ENCODE results near the gene EEFSEC.

Gene EEFSEC

DNA sequence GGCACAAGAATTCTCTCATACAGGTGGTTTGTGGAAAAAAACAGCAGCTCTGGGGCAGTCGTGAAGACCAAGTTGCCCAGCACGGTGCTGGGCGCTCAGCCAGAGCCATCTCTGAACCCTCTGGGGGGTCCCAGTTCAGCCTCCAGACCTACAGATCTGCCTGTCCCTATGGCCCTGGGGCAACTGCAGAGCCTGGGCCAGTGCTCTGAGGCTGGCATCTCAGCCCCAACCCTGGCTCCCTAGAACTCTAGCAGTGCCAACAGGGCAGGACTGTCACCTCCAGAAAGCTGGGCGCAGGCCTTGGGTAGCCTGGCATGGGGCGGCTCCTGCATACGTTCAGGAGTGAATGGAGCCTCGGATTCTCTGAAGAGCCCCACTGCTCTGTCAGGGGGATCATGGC lies 268.7 kb downstream of the EEFSEC start:
- H3K9me3 ChIP-seq (ENCODE audit: insufficient read depth, low read length), result no peaks in the 10 kb centered on the region
- H3K79me2 ChIP-seq (ENCODE audit: low read length), result no peaks in the 10 kb centered on the region
- H2AFZ ChIP-seq (ENCODE audit: low read depth, low read length), result no peak overlapping the region
- H3K27ac ChIP-seq (ENCODE audit: low read length), result no peak overlapping the region
- H3K4me2 ChIP-seq (ENCODE audit: low read length), result no peak overlapping the region
- TF ChIP-seq, protein P1, sequence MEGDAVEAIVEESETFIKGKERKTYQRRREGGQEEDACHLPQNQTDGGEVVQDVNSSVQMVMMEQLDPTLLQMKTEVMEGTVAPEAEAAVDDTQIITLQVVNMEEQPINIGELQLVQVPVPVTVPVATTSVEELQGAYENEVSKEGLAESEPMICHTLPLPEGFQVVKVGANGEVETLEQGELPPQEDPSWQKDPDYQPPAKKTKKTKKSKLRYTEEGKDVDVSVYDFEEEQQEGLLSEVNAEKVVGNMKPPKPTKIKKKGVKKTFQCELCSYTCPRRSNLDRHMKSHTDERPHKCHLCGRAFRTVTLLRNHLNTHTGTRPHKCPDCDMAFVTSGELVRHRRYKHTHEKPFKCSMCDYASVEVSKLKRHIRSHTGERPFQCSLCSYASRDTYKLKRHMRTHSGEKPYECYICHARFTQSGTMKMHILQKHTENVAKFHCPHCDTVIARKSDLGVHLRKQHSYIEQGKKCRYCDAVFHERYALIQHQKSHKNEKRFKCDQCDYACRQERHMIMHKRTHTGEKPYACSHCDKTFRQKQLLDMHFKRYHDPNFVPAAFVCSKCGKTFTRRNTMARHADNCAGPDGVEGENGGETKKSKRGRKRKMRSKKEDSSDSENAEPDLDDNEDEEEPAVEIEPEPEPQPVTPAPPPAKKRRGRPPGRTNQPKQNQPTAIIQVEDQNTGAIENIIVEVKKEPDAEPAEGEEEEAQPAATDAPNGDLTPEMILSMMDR (IDR thresholded peaks at IDR 0.05; ENCODE audit: low read depth, low read length), result no peak
- TF ChIP-seq EZH2phosphoT487 (IDR thresholded peaks at IDR 0.05; ENCODE audit: low read depth), result no peak
- 0 out of 2 replicates have a peak, but pooled peaks cover 2% of the 10 kb centered on the region for H3K4me1 ChIP-seq (ENCODE audit: low read length)
- no peak overlapping the region for H3K4me3 ChIP-seq (ENCODE audit: low read length)
- H3K27me3 ChIP-seq (ENCODE audit: low read depth, low read length), result no peaks in the 10 kb centered on the region
- H4K20me1 ChIP-seq (ENCODE audit: insufficient read depth, low read length), result no peaks in the 10 kb centered on the region
- no peaks in the 10 kb centered on the region for H3K36me3 ChIP-seq (replicated peaks; ENCODE audit: low read depth, low read length)
- H3K9ac ChIP-seq (ENCODE audit: low read length), result no peak overlapping the region

DNA sequence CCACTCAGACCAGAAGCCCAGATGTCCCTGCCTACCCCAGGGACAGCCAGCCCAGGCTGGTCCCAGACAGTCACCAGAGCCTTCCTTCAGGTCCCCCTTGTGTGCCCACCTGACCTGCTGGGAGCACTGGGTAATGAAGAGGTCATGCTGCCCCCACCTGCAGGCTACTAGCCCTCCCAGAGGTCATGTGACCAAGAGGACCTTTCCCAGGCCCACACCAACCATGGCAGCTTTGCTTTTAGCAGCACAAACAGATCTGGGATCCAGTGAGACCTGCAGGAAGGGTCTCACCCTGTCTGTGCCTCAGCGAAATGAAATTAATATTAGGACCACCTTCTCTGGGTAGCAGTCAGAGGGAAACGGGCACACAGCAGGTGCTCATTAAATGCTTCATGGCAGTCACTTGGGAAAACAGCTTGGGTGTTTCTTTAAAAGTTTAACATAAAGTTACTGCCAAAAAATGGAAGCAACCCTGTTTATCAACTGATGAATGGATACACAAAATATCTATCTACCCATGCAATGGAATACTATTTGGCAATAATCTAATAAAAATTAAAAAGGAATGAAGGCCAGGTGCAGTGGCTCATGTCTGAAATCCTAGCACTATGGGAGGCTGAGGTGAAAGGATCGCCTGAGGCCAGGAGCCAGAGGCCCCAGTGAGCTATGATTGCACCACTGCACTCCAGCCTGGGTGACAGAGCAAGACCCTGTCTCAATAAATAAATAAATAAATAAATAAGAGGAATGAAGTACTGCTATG lies 269.7 kb downstream of the EEFSEC start:
- no peaks in the 10 kb centered on the region for H3K79me2 ChIP-seq (ENCODE audit: low read length)
- H3K4me3 ChIP-seq (ENCODE audit: low read length), result no peak overlapping the region
- no peak overlapping the region for H2AFZ ChIP-seq (ENCODE audit: low read depth, low read length)
- no peaks in the 10 kb centered on the region for H4K20me1 ChIP-seq (ENCODE audit: insufficient read depth, low read length)
- H3K36me3 ChIP-seq (replicated peaks; ENCODE audit: low read depth, low read length), result no peaks in the 10 kb centered on the region
- H3K27me3 ChIP-seq (ENCODE audit: low read depth, low read length), result no peaks in the 10 kb centered on the region
- H3K9ac ChIP-seq (ENCODE audit: low read length), result no peak overlapping the region
- TF ChIP-seq, protein P1 (IDR thresholded peaks at IDR 0.05; ENCODE audit: low read depth, low read length), result no peak
- no peak for TF ChIP-seq EZH2phosphoT487 (IDR thresholded peaks at IDR 0.05; ENCODE audit: low read depth)
- 0 out of 2 replicates have a peak, but pooled peaks cover 2% of the 10 kb centered on the region for H3K4me1 ChIP-seq (ENCODE audit: low read length)
- no peak overlapping the region for H3K4me2 ChIP-seq (ENCODE audit: low read length)
- H3K9me3 ChIP-seq (ENCODE audit: insufficient read depth, low read length), result no peaks in the 10 kb centered on the region
- no peak overlapping the region for H3K27ac ChIP-seq (ENCODE audit: low read length)

DNA sequence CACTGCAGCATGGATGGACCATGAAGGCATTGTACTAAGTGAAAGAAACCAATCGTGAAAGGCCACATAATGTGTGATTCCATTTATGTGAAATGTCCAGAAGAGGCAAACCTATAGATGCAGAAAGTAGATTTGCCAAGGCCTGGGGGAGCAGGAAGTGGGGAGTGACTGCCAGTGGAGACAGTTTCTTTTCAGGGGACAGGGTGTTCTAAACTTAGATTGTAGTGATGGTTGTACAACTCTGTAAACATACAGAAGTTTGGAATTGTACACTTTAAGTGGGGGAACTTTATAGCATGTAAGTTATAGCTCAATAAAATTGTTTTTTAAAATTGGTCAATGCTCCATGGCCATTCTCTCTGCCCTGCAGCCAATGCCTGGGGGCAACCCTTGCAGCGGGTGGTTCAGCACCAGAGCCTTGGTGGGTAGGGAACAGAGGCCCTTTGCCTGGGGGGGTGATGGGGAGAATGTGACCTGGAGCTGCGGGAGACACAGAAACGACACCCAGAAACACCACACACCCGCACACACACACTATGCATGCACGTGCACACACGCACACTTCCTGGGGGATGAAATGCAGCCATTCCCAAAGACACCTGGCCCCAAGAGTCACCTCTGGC lies 270.4 kb downstream of the EEFSEC start:
- TF ChIP-seq EZH2phosphoT487 (IDR thresholded peaks at IDR 0.05; ENCODE audit: low read depth), result no peak
- TF ChIP-seq, protein P1 (IDR thresholded peaks at IDR 0.05; ENCODE audit: low read depth, low read length), result no peak
- Histone ChIP-seq H3K79me2 (ENCODE audit: low read length) (no peaks in the 10 kb centered on the region), H2AFZ (ENCODE audit: low read depth, low read length) (no peak overlapping the region), H3K36me3 (replicated peaks; ENCODE audit: low read depth, low read length) (no peaks in the 10 kb centered on the region), H3K9ac (ENCODE audit: low read length) (no peak overlapping the region), H3K4me3 (ENCODE audit: low read length) (no peak overlapping the region), H3K4me2 (ENCODE audit: low read length) (no peak overlapping the region), H3K9me3 (ENCODE audit: insufficient read depth, low read length) (no peaks in the 10 kb centered on the region), H4K20me1 (ENCODE audit: insufficient read depth, low read length) (no peaks in the 10 kb centered on the region), H3K27ac (ENCODE audit: low read length) (no peak overlapping the region), H3K27me3 (ENCODE audit: low read depth, low read length) (no peaks in the 10 kb centered on the region), H3K4me1 (ENCODE audit: low read length) (0 out of 2 replicates have a peak, but pooled peaks cover 2% of the 10 kb centered on the region)

DNA sequence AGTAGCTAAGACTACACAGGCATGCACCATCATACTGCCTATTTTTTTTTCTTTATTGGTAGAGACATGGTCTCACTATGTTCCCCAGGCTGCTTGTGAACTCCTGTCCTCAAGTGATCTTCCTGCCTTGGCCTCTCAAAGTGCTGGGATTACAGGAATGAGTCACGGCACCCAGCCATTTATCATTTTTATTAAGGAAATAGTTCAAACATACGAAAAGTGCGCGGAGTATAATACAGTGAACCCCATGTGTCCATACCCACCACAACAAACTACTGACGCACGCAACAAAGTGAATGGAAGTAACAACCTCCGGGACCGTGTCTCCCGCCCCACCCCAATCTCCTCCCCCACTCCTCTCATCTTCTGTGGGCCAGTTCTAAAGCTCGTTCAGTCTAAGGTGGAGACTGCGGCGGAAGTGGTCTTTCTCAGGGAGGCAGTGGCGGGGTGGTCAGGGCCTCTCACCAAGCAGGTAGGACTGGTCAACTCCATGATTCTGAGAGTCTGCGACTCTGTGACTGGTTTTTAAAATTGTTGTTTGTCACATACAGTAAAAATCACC lies 271.3 kb downstream of the EEFSEC start:
- TF ChIP-seq EZH2phosphoT487 (IDR thresholded peaks at IDR 0.05; ENCODE audit: low read depth), result no peak
- TF ChIP-seq, protein P1 (IDR thresholded peaks at IDR 0.05; ENCODE audit: low read depth, low read length), result no peak
- no peaks in the 10 kb centered on the region for H3K9me3 ChIP-seq (ENCODE audit: insufficient read depth, low read length)
- no peak overlapping the region for H3K9ac ChIP-seq (ENCODE audit: low read length)
- H3K4me2 ChIP-seq (ENCODE audit: low read length), result no peak overlapping the region
- no peak overlapping the region for H3K4me3 ChIP-seq (ENCODE audit: low read length)
- H3K79me2 ChIP-seq (ENCODE audit: low read length), result no peaks in the 10 kb centered on the region
- H3K27ac ChIP-seq (ENCODE audit: low read length), result no peak overlapping the region
- H2AFZ ChIP-seq (ENCODE audit: low read depth, low read length), result no peak overlapping the region
- 0 out of 2 replicates have a peak, but pooled peaks cover 2% of the 10 kb centered on the region for H3K4me1 ChIP-seq (ENCODE audit: low read length)
- H4K20me1 ChIP-seq (ENCODE audit: insufficient read depth, low read length), result no peaks in the 10 kb centered on the region
- no peaks in the 10 kb centered on the region for H3K36me3 ChIP-seq (replicated peaks; ENCODE audit: low read depth, low read length)
- H3K27me3 ChIP-seq (ENCODE audit: low read depth, low read length), result no peaks in the 10 kb centered on the region

Data from OCI-LY3 (cell line).